Effector CD4-positive, alpha-beta T cell (primary cell): Measurements from ENCODE around the gene RETREG1.
"Not testable (repeated sequence)": the region's sequence is repeated elsewhere in the genome, so short reads cannot be mapped to it uniquely, and the experiment has no call there.

ENCODE experiments used
- DNase-seq: peaks from one replicate; pipeline ENCODE4 v3.0.0-alpha.2; 2020

Gene RETREG1

DNA sequence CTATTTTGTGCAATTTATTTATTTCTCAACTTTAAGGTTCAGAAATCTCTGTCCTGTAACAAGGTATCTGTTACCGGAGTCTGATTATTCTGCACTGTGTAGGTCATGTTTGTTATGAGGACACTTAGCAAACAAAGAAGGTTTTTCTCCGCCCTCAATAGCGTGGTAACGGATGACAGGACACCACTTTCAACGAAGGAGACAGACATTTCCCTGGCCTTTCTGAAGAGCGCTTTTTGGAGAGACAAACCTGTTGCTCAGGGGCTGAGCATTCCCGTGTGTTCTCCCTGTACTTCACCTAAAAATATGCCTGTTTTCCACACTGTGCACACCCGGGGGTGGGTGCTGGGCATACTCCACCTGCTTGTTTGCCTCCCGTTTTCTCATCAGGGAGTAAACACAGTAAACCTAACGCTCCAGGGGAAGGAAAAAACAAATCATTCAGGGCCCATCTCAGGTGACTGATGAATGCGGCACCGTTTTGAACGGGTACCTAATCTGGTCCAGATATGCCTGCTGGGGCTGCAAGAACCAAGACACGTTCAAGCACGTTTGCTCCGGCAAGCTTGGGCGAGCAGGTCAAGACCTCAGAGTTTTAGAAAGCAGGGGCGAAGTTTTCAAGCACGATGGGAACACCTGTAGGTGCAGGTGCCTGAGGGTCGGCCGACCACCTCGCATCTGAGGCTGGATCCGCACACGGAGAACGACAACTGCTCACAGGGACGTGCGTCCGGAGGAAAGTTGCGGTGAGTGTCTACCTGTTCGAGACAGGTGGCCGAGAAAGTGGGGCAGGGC is 859 bp downstream of the RETREG1 start:
- no peak for DNase-seq

DNA sequence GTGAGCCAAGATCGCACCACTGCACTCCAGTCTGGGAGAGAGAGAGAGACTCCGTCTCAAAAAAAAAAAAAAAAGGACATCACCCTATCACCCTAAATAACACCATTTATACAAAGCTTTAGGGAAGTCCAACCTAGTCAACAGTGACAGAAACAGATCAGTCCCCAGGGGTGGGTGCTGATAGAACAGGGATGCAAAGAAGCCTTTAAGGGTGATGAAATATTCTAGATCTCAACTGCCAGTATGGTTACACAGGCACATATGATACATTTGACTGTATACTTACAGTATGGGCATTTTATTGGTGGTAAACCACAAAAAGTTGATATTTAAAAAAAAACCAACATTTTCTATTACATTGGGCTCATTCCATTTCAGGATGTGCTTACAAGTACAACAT is 4.8 kb downstream of the RETREG1 start:
- no peak for DNase-seq

GRCh38 chr5:16610896-16611295 is 5.9 kb downstream of the RETREG1 start:
- not testable (repeated sequence) for DNase-seq

DNA sequence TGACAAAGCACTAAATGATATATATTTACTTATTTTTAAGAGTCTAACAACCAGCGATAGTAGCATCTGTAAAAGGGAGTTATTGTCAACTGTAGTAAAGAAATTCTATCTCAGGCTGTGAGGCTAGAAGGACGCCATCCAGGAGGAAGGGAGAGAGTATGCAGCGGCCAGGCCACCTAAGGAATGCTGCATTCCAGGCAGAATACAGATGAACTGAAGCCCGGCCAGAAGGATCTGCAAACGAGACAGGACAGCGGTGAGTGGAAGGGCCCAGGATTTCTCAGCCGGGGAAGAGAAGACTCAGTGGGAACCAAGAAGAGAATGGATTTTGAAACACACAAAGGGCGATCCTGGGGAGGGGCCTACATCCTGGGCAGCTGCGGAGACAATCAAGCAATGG is 7.4 kb downstream of the RETREG1 start:
- no peak for DNase-seq

GRCh38 chr5:16606628-16607027 is 10.2 kb downstream of the RETREG1 start:
- no peak for DNase-seq

GRCh38 chr5:16603701-16604100 is 13.1 kb downstream of the RETREG1 start:
- DNase-seq: no peak

GRCh38 chr5:16603295-16603694 is 13.5 kb downstream of the RETREG1 start:
- DNase-seq: no peak

- DNase-seq: no peak
Observed at GRCh38 chr5:16602182-16602581, 14.6 kb downstream of the RETREG1 start.

GRCh38 chr5:16600946-16601345 is 15.9 kb downstream of the RETREG1 start:
- DNase-seq: no peak

GRCh38 chr5:16600397-16600796 is 16.4 kb downstream of the RETREG1 start:
- no peak for DNase-seq

GRCh38 chr5:16597946-16598694 is 18.7 kb downstream of the RETREG1 start:
- no peak for DNase-seq

- no peak for DNase-seq
Observed at GRCh38 chr5:16596581-16596940, 20.2 kb downstream of the RETREG1 start.

DNA sequence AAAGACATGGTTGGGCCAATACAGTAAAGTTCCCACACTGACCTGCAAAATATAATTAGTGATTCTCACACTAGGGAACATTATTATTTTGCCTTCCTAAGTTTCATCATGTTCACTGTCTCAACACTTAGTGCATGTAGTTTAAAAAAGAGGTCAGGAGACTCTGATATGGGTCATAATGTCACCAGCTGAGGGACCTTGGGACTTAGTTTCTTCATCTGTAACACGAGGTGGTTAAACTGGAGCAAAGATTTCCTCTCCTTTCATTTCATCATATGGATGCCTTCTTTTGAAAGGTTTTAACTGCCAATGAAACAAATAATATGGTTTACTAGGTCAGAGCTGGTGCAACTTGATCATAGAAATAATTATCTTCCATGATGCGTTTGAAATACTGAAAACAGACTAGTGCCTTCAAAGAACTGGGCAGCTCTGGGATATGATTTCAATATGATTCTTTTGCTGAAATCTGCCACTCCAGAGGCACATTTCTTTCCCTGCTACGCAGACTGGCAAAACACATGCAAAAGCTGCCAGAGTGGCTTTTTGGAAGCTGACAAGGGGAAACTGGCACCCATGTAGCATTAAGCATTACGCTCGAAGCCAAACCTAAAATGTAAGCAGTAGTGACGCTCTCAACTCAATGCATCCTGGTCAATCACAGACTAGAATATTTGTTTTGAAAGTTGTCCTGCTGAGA is 20.8 kb downstream of the RETREG1 start:
- DNase-seq: no peak

DNA sequence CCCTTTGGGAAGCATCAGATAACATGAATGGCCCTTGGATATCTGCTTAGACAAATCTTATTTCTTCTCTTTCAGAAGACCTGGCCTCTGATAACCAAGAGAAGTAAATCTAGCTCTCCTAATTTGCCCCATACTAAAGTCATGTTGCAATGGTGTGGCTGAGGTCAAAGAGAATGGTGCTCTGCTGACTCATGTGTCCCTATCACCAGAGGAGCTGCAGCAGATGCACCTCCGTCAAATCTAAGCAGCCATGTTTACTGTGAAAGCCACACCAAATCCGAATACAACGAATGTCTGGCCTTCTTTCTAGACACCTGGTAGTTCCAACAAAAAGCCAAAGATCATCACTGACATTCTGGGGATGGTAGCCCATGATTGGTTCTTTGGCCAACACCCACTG is 23.2 kb downstream of the RETREG1 start:
- DNase-seq: no peak

- DNase-seq: no peak
Observed at GRCh38 chr5:16593013-16593412, 23.8 kb downstream of the RETREG1 start.

DNA sequence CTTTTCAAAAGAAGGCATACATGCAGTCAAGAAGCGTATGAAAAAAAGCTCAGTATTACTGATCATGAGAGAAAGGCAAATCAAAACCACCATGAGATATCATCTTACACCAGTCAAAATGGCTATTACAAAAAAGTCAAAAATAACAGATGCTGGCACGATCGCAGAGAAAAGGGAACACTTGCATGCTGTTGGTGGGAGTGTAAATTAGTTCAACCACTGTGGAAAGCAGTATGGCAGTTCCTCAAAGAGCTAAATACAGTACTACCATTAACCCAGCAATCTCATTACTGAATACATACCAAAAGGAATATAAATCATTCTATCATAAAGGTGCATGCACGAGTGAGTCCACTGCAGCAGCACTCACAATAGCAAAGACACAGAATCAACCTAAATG is 24.5 kb downstream of the RETREG1 start:
- no peak for DNase-seq

- DNase-seq: no peak
Observed at GRCh38 chr5:16590685-16591084, 26.1 kb downstream of the RETREG1 start.

DNA sequence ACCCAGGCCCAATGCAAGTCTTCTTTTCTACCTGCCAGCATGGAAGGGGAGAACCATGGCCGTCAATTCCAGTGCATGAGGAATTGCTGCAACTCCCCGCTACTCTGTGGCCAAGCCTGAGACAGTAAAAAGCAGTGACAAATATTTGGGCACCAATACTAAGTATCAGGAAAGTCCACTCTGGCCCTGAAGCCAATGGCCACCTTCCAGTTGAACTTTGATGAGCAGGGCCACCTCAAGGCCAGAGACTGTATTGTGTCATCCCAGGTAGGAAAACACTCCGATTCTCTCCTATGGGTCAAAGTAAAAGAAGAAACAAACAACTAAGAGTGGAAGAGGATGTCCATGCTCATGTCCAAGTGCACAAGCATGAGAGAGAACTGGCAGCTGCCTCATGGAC is 27.1 kb downstream of the RETREG1 start:
- no peak for DNase-seq

DNA sequence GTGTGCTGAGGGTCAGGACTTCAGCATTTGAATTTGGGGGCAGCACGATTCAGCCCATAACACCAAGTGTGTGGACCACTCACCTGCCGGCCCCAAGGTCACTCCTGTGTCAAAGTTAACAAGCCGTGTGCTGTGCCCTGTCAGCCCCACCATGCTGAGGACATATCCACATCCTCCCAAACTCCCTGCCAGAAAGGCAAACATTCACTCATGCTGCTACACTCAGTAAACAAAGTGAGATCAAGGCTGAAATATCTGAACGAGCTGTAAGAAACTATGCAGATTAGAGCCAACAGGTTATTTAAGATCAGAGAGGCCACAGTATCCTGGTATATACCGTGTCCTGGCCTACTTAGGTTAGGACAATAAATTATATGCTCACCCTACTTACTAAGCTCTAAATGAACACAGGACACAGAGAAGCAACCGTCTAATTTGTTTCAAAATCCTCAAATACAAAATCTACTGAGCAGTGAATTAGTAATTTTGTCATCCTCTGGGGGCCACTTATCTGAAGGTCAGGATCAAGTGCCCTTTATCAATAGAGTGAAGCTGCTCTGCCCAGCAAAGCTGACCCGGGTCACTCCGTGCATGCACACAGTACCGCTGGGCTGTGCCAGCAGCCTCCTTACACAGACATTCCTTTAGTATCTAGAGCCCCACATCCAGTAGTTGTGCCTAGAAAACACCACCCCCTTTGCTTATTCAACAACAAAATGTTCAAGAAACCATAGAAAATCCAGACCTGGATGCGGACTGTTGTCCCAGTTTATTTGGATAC is 28.2 kb downstream of the RETREG1 start:
- no peak for DNase-seq

GRCh38 chr5:16586556-16586955 is 30.2 kb downstream of the RETREG1 start:
- DNase-seq: no peak

DNA sequence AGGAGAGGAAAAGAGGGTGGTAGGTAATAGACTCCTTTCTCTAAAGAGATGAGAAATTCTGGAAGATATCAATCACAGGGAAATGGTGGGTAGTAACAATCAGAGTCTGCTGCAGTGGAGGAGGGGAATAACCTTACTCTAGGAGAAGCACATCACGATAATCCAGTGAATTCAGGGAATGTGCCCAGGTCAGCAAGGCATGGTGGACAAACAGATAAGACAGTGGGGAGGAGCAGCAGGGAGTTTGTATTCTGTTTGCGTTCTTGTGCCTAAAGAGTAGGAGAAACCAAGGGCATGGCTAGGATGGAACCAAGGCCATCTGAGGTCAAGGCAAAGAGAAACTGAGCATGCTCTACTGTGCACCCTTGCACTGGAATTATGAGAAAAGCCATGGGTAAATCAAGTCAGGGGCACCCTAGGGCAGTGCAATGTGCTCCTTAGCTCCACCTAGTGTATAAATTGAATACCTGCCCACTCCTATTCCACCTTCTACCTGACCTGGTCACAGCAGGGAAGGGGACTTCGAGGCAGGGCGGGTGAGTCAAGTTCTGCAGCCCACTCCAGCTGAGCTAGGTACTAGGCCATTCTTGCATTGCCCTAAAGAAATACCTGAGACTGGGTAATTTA is 31.6 kb downstream of the RETREG1 start:
- no peak for DNase-seq

GRCh38 chr5:16582081-16582480 is 34.7 kb downstream of the RETREG1 start:
- no peak for DNase-seq

GRCh38 chr5:16580382-16580781 is 36.4 kb downstream of the RETREG1 start:
- no peak for DNase-seq
